Left ventricle myocardium inferior (tissue), 1 donor: Measurements from ENCODE around the gene STXBP6. TPM values are rescaled to one million over a fixed set of nuclear protein-coding genes. Genes with fewer than 3 reads are reported as not detected.

ENCODE experiments used
- DNase-seq: peaks from one replicate; pipeline ENCODE4 v3.0.0-alpha.2; 2020
- H3K27ac ChIP-seq: fragments of 200-600 bp; replicated peaks from 2 replicates; pipeline ENCODE4 v1.8.0; 2021
- H3K27me3 ChIP-seq: fragments of 200-600 bp; 2 replicates; pipeline ENCODE4 v1.8.0; 2021; ENCODE audit warnings: low read depth
- H3K36me3 ChIP-seq: fragments of 200-600 bp; 2 replicates; pipeline ENCODE4 v1.8.0; 2021
- H3K4me1 ChIP-seq: fragments of 200-600 bp; 2 replicates; pipeline ENCODE4 v1.8.0; 2021
- H3K4me3 ChIP-seq: fragments of 200-600 bp; 2 replicates; pipeline ENCODE4 v1.8.0; 2021; ENCODE audit warnings: mild to moderate bottlenecking, moderate library complexity
- H3K9me3 ChIP-seq: fragments of 200-600 bp; replicated peaks from 2 replicates; pipeline ENCODE4 v1.8.0; 2021
- CTCF ChIP-seq: fragments of 200-600 bp; IDR thresholded peaks from 2 replicates; pipeline ENCODE4 v1.8.0; 2021; ENCODE audit warnings: antibody characterized with exemption, mild to moderate bottlenecking, borderline replicate concordance
- intact Hi-C: fragments of 100-400 bp; cut with micrococcal nuclease; formaldehyde crosslinking; loops from one replicate; pipeline ENCODE4 v1.11.0; 2022
- total RNA-seq: library from RNA; stranded (reverse); fragmentation: NEBNext Ultra II Directional; extraction: Animal tissue kit (Norgen Biotek cat#: 25700); gene quantifications from one replicate; pipeline ENCODE4 v1.2.1, GENCODE V29; 2021
- donor health status: DM: no; HTN: yes; CAD: no; lungs with severe emphysema.

The STXBP6 gene
- total RNA-seq, 1 donor from 2014 or later: 21.7 TPM

GRCh38 chr14:25052385-25052784, 2.4 kb upstream of the STXBP6 start:
- no peaks in the 10 kb centered on the region for H3K27me3 ChIP-seq
- H3K27ac ChIP-seq: no peak overlapping the region
- DNase-seq: no peak
- H3K4me3 ChIP-seq: no peak overlapping the region
- H3K9me3 ChIP-seq: no peaks in the 10 kb centered on the region
- H3K36me3 ChIP-seq: no peaks in the 10 kb centered on the region
- intact Hi-C loops: no loop called here
- TF ChIP-seq CTCF: no peak
- peaks cover 41% of the 10 kb centered on the region for H3K4me1 ChIP-seq

- Histone ChIP-seq H3K4me3 (peak overlapping the region; percentile 83), H3K27me3 (no peaks in the 10 kb centered on the region), H3K27ac (peak overlapping the region; percentile 96), H3K4me1 (peaks cover 59% of the 10 kb centered on the region), H3K36me3 (no peaks in the 10 kb centered on the region), H3K9me3 (no peaks in the 10 kb centered on the region)
- intact Hi-C loops: no loop called here
- TF ChIP-seq CTCF: peak; percentile 1
- no peak for DNase-seq
Observed at GRCh38 chr14:25050269-25051150, 563 bp upstream of the STXBP6 start.

GRCh38 chr14:25049093-25049567, 817 bp downstream of the STXBP6 start:
- DNase-seq: no peak
- Histone ChIP-seq H3K36me3 (no peaks in the 10 kb centered on the region), H3K4me1 (peaks cover 70% of the 10 kb centered on the region), H3K27ac (peak overlapping the region; percentile 96), H3K9me3 (no peaks in the 10 kb centered on the region), H3K4me3 (peak overlapping the region; percentile 83), H3K27me3 (no peaks in the 10 kb centered on the region)
- intact Hi-C loops: loop anchor here (10.0 kb wide), 2 partner anchors 86 to 314 kb away; no protein-coding TSS in a partner anchor
- TF ChIP-seq CTCF: no peak

- Histone ChIP-seq H3K4me1 (peaks cover 77% of the 10 kb centered on the region), H3K9me3 (no peaks in the 10 kb centered on the region), H3K27ac (peak overlapping the region; percentile 96), H3K36me3 (no peaks in the 10 kb centered on the region), H3K4me3 (peak overlapping the region; percentile 83), H3K27me3 (no peaks in the 10 kb centered on the region)
- peak; percentile 45 for DNase-seq
- TF ChIP-seq CTCF: no peak
- intact Hi-C loops: loop anchor here (10.0 kb wide), 2 partner anchors 86 to 314 kb away; no protein-coding TSS in a partner anchor
Observed at GRCh38 chr14:25048170-25049016, 1.6 kb downstream of the STXBP6 start.

- intact Hi-C loops: loop anchor here (10.0 kb wide), 2 partner anchors 88 to 312 kb away; no protein-coding TSS in a partner anchor
- peak overlapping the region; percentile 96 for H3K27ac ChIP-seq
Observed at GRCh38 chr14:25046301-25046943, 3.5 kb downstream of the STXBP6 start.

More at GRCh38 chr14:25046301-25046943, 3.5 kb downstream of the STXBP6 start:
- TF ChIP-seq CTCF: no peak
- no peaks in the 10 kb centered on the region for H3K9me3 ChIP-seq
- H3K27me3 ChIP-seq: no peaks in the 10 kb centered on the region
- no peaks in the 10 kb centered on the region for H3K36me3 ChIP-seq
- H3K4me1 ChIP-seq: peaks cover 96% of the 10 kb centered on the region
- no peak overlapping the region for H3K4me3 ChIP-seq
- no peak for DNase-seq
